Thymus (tissue), 11 donors: ENCODE results near the gene OR10A2. TPM values are rescaled to one million over a fixed set of nuclear protein-coding genes. Genes with fewer than 3 reads are reported as not detected.
"Not testable (repeated sequence)": the region's sequence is repeated elsewhere in the genome, so short reads cannot be mapped to it uniquely, and the experiment has no call there.

Experiments used
- DNase-seq, 9 donors: peaks; one replicate each; pipeline ENCODE4 v3.0.0-alpha.2; 2013; ENCODE audit warnings: low spot score in 9 of 9, low read depth in 6 of 9, missing footprints in 1 of 9
- H3K27ac ChIP-seq, 2 donors: one replicate each; pipeline ENCODE4 v1.5.1; 2013; ENCODE audit warnings: control low read depth in 1 of 2, low read depth in 1 of 2, low read length in 1 of 2, mild to moderate bottlenecking in 1 of 2, moderate library complexity in 1 of 2
- H3K27me3 ChIP-seq, 2 donors: one replicate each; pipeline ENCODE4 v1.5.1; 2013; ENCODE audit warnings: low read length in 1 of 2; ENCODE audit not compliant: control insufficient read depth in 2 of 2, insufficient read depth in 1 of 2
- H3K36me3 ChIP-seq, 2 donors: one replicate each; pipeline ENCODE4 v1.5.1; 2013; ENCODE audit warnings: low read length in 1 of 2, mild to moderate bottlenecking in 1 of 2, moderate library complexity in 1 of 2; ENCODE audit not compliant: control insufficient read depth in 2 of 2, insufficient read depth in 2 of 2
- H3K4me1 ChIP-seq, 2 donors: one replicate each; pipeline ENCODE4 v1.5.1; 2013; ENCODE audit warnings: low read length in 2 of 2; ENCODE audit not compliant: control insufficient read depth in 2 of 2, insufficient read depth in 2 of 2
- H3K4me3 ChIP-seq, 2 donors: one replicate each; pipeline ENCODE4 v1.5.1; 2013; ENCODE audit warnings: low read length in 2 of 2, control low read depth in 1 of 2, mild to moderate bottlenecking in 1 of 2
- H3K9me3 ChIP-seq, 2 donors: one replicate each; pipeline ENCODE4 v1.5.1; 2013; ENCODE audit warnings: low read length in 1 of 2, mild to moderate bottlenecking in 1 of 2; ENCODE audit not compliant: control insufficient read depth in 2 of 2, insufficient read depth in 1 of 2
- WGBS: extraction: QIAGEN DNeasy Blood & Tissue Kit; methylation state at CpG from one replicate; pipeline ENCODE4 v1.1.7; 2013; 5-methylcytosine and 5-hydroxymethylcytosine counted together
- polyA plus RNA-seq: library from polyadenylated mRNA; stranded (reverse); fragments of 200-250 nt; gene quantifications from one replicate; pipeline ENCODE4 v1.2.3, GENCODE V29; 2013
- total RNA-seq: library from RNA; stranded (reverse); fragments of 120-200 nt; gene quantifications from one replicate; pipeline ENCODE4 v1.2.4, GENCODE V29; 2013
- donor health status: healthy.

The OR10A2 gene
- total and polyA plus RNA-seq, 2 donors = not detected

DNA sequence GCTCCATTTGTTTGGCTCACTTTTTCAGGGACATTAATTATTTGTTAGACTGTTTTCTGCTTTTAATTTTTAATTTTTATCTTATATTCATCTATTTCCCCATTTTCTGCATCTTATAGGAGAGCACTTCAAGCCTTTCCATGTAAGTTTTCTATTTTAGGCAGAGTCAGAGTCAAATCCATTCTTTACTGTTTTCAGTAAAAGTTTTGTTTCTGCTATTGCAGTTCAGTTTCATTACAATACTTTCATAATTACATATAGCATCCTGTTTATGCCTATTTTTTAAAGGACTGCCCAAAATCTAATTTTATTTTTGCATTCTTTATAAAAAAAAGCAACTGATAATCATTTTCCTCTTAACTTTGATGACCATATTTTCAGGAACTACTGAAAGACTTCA is 21.2 kb upstream of the OR10A2 start:
- Histone ChIP-seq H3K27ac (no peak overlapping the region), H3K4me1 (no peaks in the 10 kb centered on the region), H3K4me3 (no peak overlapping the region), H3K27me3 (no peaks in the 10 kb centered on the region), H3K36me3 (no peaks in the 10 kb centered on the region), H3K9me3 (no peaks in the 10 kb centered on the region)
- no peak for DNase-seq

DNA sequence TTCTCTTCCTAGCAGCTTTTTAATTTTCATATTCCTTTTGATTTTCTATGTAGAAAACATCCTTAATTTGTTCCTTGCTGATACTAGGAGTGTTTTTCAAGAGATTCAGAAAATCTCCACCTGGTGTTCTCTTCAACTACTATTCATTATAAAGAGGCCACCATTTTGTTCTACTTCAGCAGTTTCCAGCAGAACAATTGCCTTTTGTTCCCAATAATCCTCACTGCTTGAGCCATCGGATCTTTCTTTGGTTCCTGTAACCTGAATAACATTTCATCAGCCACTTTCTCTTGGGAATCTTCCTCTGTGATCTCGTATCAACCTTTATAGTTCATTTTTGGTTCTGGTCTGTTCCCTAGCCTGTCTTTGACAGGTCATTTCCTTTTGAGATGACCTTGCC is 19.2 kb upstream of the OR10A2 start:
- Histone ChIP-seq H3K9me3 (no peaks in the 10 kb centered on the region), H3K27ac (no peak overlapping the region), H3K27me3 (no peaks in the 10 kb centered on the region), H3K4me1 (no peaks in the 10 kb centered on the region), H3K4me3 (no peak overlapping the region), H3K36me3 (no peaks in the 10 kb centered on the region)
- 84% methylated on average over 2 of the region's 2 CpGs for WGBS
- DNase-seq = no peak

DNA sequence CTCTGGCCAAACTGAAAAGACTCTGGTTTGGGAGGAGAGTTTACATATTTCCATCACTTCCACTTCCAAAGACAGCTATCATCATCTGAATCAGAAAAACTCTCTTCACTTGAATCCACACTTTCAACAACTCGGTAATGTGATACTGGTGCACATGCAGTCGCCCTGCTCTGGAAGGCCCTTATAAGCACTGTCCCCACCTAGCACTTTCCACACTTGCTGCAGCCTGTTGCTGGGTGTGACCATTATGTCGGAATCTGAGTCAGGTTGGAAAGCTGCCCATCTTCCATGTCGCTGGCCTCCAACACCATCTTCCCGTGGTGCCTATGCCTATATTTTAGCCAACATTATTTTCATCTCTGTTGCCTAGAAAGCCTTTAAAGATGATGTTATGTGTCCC is 18.5 kb upstream of the OR10A2 start:
- Histone ChIP-seq H3K4me1 (no peaks in the 10 kb centered on the region), H3K27me3 (no peaks in the 10 kb centered on the region), H3K4me3 (no peak overlapping the region), H3K36me3 (no peaks in the 10 kb centered on the region), H3K9me3 (no peaks in the 10 kb centered on the region), H3K27ac (no peak overlapping the region)
- WGBS = 94% methylated on average over 5 of the region's 5 CpGs
- DNase-seq = no peak

DNA sequence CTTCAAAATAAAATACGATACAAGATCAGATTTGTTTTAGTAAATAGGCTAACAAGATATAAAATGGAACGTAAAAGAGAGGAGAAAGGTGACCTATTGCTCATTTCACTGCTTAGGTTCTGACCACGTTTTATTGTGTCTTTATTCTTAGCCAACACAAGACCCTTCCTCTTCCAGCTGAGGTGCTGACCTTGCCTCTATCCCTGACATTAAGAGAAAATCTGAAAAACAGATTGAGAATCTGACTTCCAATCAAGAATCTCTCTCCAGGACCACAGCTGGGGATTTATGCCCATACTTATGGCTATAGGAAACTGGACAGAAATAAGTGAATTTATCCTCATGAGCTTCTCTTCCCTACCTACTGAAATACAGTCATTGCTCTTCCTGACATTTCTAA is 17.5 kb upstream of the OR10A2 start, which contains the start of gene OR10A5:
TSS of gene OR10A5 (plus strand) at position 301 of the 400 bp plus-strand sequence. CDS start at position 301, 0 bp downstream.
- Histone ChIP-seq H3K36me3 (no peaks in the 10 kb centered on the region), H3K9me3 (no peaks in the 10 kb centered on the region), H3K4me1 (no peaks in the 10 kb centered on the region), H3K27me3 (no peaks in the 10 kb centered on the region), H3K27ac (no peak within 1 kb of the TSS), H3K4me3 (no peak within 1 kb of the TSS)
- 93% methylated on average over 3 of the region's 3 CpGs for WGBS
- DNase-seq = no peak

DNA sequence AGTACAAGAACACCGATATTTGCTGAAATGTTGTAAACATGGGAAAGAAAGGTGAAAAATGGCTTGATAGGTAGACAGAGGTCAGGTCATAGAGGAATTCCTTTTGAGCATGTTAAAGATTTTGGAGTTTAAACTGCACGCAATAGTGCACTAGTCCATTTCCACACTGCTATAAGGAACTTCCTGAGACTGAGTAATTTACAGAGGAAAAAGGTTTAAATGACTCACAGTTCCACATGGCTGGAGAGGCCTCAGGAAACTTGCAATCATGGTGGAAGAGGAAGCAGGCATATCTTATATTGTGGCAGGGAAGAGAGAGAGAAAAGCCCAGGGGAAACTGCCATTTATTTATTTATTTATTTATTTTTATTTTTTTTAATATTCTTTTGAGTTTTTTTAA is 12.3 kb upstream of the OR10A2 start:
- no peak for DNase-seq
- Histone ChIP-seq H3K36me3 (no peaks in the 10 kb centered on the region), H3K4me1 (no peaks in the 10 kb centered on the region), H3K27me3 (no peaks in the 10 kb centered on the region), H3K9me3 (no peaks in the 10 kb centered on the region), H3K4me3 (no peak overlapping the region), H3K27ac (no peak overlapping the region)
- 85% methylated on average over 2 of the region's 2 CpGs for WGBS

DNA sequence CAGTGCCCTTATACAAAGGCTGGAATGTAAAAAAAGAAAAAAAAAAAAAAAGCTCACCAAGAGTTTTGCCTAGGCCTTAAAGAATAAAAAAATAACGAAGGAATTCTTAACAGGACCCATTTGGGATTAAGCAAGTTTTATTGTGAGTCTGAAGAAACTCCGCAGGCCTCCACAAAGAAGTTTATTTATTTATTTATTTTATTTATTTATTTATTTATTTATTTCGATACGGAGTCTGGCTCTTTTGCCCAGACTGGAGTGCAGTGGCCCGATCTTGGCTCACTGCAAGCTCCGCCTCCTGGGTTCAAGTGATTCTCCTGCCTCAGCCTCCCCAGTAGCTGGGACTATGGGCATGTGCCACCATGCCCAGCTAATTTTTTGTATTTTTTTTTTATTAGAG is 8.1 kb upstream of the OR10A2 start:
- not testable (repeated sequence) for H3K4me3 ChIP-seq, H3K9me3 ChIP-seq, H3K27ac ChIP-seq, H3K4me1 ChIP-seq, H3K27me3 ChIP-seq, DNase-seq, H3K36me3 ChIP-seq
- 95% methylated on average over 6 of the region's 6 CpGs for WGBS

DNA sequence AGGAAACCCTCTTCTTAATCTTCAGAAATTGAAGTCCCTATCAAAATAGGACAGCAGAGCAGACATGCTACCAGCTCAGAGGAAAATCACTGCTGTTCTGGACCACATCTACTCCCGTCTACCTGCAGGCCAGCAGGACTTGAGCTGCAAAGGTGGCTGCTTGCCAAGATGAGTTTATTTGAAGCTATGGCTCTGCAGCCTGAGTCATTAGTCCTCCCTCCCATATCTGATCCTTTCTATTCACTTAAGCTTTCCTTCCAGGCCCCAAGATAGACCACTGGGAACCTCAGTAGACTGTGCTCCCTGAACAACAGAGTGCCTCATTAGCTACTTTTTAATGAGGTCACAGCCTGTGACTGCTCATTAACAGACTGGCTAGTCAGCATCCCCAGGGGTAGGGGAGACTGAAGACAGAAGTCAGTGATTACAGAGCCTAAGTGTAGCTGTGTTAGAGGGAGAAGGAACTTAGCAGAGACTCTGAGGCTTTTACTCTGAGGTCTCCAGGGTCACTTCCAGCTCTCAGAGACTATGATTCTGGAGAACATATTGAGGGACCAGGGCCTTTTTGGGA is 6.8 kb upstream of the OR10A2 start:
- no peaks in the 10 kb centered on the region for H3K9me3 ChIP-seq
- no peaks in the 10 kb centered on the region for H3K36me3 ChIP-seq
- no peak overlapping the region for H3K27ac ChIP-seq
- no peak for DNase-seq
- WGBS = 92% methylated on average over 1 of the region's 1 CpG
- no peak overlapping the region for H3K4me3 ChIP-seq
- H3K27me3 ChIP-seq = no peaks in the 10 kb centered on the region
- no peaks in the 10 kb centered on the region for H3K4me1 ChIP-seq

DNA sequence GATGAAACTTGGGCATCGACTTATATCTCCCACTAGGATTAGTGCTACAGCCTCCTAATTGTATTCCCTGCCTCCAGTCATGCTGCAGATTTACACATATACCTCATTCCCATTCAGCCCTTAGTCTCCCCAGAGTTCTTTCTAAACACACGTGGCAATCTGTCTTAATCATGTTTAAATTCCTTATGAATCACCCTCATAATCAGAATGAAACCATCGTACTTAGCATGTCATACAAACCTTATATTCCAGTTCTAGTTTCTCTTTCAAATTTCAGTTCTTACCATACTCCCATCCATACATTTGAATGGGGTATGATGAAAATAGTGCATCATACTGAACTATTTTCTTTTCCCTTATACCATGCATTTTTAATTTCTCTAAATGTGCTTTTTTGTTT is 6.0 kb upstream of the OR10A2 start:
- no peaks in the 10 kb centered on the region for H3K9me3 ChIP-seq
- 91% methylated on average over 3 of the region's 3 CpGs for WGBS
- no peak overlapping the region for H3K4me3 ChIP-seq
- no peaks in the 10 kb centered on the region for H3K36me3 ChIP-seq
- H3K27ac ChIP-seq = no peak overlapping the region
- H3K27me3 ChIP-seq = no peaks in the 10 kb centered on the region
- DNase-seq = no peak
- H3K4me1 ChIP-seq = no peaks in the 10 kb centered on the region

DNA sequence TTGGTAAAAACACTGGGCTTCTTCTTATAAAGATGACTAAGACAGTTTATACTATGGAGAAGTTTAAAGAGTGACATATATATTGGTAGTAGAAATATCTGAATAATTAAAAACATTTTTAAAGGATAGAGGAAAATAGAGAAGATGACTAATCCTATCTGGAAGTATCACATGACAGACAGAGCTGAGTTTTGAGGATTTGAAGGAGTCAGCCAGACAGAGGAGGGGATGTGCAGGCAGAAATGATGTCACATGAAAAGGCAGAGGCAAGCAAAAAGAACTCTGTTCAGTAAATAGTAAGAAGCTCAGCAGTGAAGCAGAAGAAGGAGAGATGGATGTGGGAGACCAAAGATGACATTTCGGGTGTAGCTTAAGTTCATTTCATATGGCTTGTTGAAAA is 1.6 kb downstream of the OR10A2 start:
- Histone ChIP-seq H3K4me3 (no peak overlapping the region), H3K36me3 (no peaks in the 10 kb centered on the region), H3K9me3 (no peaks in the 10 kb centered on the region), H3K27ac (no peak overlapping the region), H3K4me1 (no peaks in the 10 kb centered on the region), H3K27me3 (no peaks in the 10 kb centered on the region)
- no peak for DNase-seq
- WGBS = 97% methylated on average over 1 of the region's 1 CpG

DNA sequence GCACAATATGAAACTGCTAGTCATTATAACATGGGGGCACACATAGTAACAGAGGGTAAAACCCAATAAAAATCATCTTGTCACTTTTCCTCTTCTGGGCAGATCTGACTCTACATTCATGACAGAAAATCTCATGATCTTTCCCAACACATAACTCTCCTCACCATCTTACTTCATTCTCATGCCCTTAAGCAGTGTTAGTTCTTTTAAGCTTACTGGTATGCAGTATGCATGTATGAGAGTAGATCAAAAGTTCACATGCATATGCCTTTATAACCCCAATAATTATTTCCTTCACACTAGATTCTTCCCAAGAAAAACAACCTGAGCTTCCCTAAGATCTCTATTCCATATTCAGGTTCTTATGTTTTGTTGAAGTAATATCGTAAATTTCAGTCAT is 8.4 kb downstream of the OR10A2 start:
- Histone ChIP-seq H3K4me1 (no peaks in the 10 kb centered on the region), H3K9me3 (no peaks in the 10 kb centered on the region), H3K27ac (no peak overlapping the region), H3K27me3 (no peaks in the 10 kb centered on the region), H3K36me3 (no peaks in the 10 kb centered on the region), H3K4me3 (no peak overlapping the region)
- no peak for DNase-seq
- 89% methylated on average over 1 of the region's 1 CpG for WGBS
